GM19397 (cell line): Measurements from ENCODE around the gene TRIM24.

ENCODE experiments used
- ATAC-seq: cut with Tn5 transposase; IDR thresholded peaks from one replicate; pipeline ENCODE4 v1.9.1; 2021; ENCODE audit warnings: mild to moderate bottlenecking, moderate library complexity; ENCODE audit not compliant: unreplicated experiment

TRIM24 gene

GRCh38 chr7:138613630-138614029 is 153.6 kb downstream of the TRIM24 start:
- ATAC-seq, result no peak

DNA sequence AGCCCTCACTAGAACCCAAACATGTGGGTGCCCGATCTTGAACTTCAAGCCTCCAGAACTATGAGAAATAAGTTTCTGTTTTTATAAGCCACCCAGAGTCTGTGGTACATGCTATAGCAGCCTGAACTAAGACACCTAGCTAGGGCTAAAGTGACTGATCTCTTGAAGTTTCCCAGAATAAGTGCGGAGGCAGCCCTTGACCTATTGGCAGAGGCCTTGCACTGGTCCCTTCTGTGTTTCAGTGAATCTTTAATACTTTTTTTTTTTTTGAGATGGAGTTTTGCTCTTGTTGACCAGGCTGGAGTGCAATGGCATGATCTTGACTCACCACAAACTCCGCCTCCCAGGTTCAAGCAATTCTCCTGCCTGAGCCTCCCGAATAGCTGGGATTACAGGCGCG is 156.0 kb downstream of the TRIM24 start:
- ATAC-seq, result no peak

GRCh38 chr7:138618506-138618905 is 158.4 kb downstream of the TRIM24 start:
- ATAC-seq, result no peak

DNA sequence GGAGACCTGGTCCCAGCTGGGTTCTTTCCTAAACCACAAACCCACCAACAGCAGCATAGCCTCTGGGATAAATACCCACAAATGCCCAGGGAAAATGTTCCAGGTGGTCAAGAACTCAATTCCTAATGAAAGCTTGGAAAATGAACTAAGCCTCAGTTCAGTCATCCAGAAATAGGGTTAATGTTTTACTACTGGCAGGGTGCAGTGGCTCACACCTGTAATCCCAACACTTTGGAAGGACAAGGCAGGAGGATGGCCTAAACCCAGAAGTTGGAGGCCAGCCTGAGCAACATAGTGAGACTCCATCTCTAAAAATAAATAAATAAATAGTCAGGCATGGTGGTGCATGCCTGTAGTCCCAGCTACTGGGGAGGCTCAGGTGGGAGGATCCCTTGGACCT is 158.9 kb downstream of the TRIM24 start:
- no peak for ATAC-seq

- ATAC-seq, result no peak
Observed at GRCh38 chr7:138622841-138623240, 162.8 kb downstream of the TRIM24 start.

- ATAC-seq, result no peak
Observed at GRCh38 chr7:138625084-138625848, 165.2 kb downstream of the TRIM24 start.

DNA sequence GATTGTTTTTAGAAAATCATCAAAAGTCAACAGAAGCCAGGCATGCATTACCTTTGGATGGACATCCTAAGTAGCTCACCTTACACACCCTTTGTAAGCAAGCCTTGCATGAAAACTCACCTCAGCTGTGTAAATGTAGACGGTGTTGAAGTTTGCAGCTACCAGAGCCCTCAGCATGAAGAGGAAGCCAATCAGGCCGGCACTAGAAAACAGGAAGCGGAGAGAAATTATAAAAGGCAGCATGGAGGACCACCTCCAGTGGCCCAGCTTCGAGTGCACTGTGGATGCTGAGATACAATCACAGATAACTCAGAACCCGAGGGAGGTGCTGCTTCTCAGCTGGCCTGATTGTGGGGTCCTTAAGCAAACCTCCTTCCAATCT is 165.8 kb downstream of the TRIM24 start:
- no peak for ATAC-seq

GRCh38 chr7:138626846-138627245 is 166.8 kb downstream of the TRIM24 start:
- ATAC-seq, result no peak

DNA sequence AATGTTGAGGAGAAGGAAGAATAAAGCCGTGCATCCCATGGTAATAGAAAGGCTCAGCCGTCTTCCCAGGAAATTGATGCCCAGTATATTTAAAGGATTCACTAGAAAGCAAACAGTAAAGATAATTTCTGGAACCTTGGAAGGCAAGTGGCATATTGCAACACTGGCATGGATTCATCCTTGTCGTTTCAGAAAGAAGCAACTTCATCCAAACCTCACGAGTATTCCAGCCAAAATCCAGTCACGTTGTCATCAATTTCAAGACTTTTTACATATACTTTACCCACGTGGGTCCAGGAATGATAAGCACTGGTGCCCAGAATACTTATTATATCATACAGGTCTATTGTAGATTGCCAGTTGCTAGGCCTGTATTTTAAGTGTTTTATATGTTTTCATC is 167.3 kb downstream of the TRIM24 start:
- ATAC-seq, result no peak

GRCh38 chr7:138630059-138630610 is 170.1 kb downstream of the TRIM24 start:
- no peak for ATAC-seq

DNA sequence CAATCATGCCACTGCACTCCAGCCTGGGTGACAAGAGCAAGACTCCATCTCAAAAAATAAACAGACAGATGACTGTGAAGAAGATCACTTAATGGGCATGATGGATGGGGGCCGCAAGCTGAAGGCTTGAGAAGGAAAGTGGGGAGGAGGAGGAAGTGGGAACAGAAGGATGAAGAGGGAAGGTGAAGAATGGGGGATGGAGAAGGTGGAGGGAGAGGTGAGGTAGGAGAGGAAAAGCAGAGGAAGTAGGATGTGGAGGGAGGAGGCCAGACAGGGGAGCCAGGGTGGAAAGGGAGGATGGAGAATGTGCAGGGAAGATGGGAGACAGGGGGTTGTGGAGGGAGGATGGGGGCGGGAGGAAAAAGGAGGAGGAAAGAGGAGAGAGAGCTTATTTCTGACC is 172.3 kb downstream of the TRIM24 start:
- no peak for ATAC-seq

DNA sequence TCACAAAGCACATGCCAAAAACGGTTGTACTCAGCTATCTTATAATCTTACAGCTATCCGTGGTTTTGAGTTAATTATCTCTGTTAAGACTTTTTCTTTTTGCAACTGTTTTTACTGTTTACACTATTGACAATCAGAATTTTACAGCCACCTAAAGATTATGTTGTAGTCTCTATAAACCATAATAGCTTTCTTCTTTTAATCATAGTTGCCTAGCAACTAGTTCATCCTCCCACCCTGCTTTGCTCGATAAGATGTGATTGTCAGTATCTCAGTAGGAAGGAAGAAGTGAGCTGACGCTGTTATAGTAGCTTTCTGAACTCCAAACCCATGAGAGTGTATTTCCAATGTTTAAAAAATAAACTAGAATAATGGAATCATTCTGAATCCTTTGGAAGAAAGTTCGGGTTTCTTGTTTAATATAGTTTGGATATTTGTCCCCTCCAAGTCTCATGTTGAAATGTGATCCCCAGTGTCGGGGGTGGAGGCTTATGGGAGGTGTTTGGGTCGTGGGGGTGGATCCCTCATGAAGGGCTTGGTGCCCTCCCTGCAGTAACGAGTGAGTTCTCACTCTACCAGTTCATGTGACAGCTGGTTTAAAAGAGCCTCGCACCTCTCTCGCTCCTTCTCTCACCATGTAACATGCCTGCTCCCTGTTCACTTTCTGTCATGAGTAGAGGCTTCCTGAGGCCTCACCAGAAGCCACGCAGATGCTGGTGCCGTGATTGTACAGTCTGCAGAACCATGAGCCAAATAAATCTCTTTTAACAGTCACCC is 173.0 kb downstream of the TRIM24 start:
- no peak for ATAC-seq
